Left ventricle myocardium inferior (tissue), 1 donor: ENCODE data around the gene HES5. TPM values are rescaled to one million over a fixed set of nuclear protein-coding genes. Genes with fewer than 3 reads are reported as not detected.
A peak's percentile ranks its signal among the peaks of the same experiment; 100 is the strongest.

Source experiments
- DNase-seq: peaks from one replicate; pipeline ENCODE4 v3.0.0-alpha.2; 2020
- H3K27ac ChIP-seq: fragments of 200-600 bp; replicated peaks from 2 replicates; pipeline ENCODE4 v1.8.0; 2021
- H3K27me3 ChIP-seq: fragments of 200-600 bp; 2 replicates; pipeline ENCODE4 v1.8.0; 2021; ENCODE audit warnings: low read depth
- H3K36me3 ChIP-seq: fragments of 200-600 bp; 2 replicates; pipeline ENCODE4 v1.8.0; 2021
- H3K4me1 ChIP-seq: fragments of 200-600 bp; 2 replicates; pipeline ENCODE4 v1.8.0; 2021
- H3K4me3 ChIP-seq: fragments of 200-600 bp; 2 replicates; pipeline ENCODE4 v1.8.0; 2021; ENCODE audit warnings: mild to moderate bottlenecking, moderate library complexity
- H3K9me3 ChIP-seq: fragments of 200-600 bp; replicated peaks from 2 replicates; pipeline ENCODE4 v1.8.0; 2021
- intact Hi-C: fragments of 100-400 bp; cut with micrococcal nuclease; formaldehyde crosslinking; loops from one replicate; pipeline ENCODE4 v1.11.0; 2022
- total RNA-seq: library from RNA; stranded (reverse); fragmentation: NEBNext Ultra II Directional; extraction: Animal tissue kit (Norgen Biotek cat#: 25700); gene quantifications from one replicate; pipeline ENCODE4 v1.2.1, GENCODE V29; 2021
- TF ChIP-seq, protein P1 (sequence below): fragments of 200-600 bp; IDR thresholded peaks from 2 replicates; pipeline ENCODE4 v1.8.0; 2021; ENCODE audit warnings: antibody characterized with exemption, mild to moderate bottlenecking, borderline replicate concordance
- donor health status: DM: no; HTN: yes; CAD: no; lungs with severe emphysema.

The HES5 gene
- total RNA-seq, 1 donor from 2014 or later: 0.63 TPM

DNA sequence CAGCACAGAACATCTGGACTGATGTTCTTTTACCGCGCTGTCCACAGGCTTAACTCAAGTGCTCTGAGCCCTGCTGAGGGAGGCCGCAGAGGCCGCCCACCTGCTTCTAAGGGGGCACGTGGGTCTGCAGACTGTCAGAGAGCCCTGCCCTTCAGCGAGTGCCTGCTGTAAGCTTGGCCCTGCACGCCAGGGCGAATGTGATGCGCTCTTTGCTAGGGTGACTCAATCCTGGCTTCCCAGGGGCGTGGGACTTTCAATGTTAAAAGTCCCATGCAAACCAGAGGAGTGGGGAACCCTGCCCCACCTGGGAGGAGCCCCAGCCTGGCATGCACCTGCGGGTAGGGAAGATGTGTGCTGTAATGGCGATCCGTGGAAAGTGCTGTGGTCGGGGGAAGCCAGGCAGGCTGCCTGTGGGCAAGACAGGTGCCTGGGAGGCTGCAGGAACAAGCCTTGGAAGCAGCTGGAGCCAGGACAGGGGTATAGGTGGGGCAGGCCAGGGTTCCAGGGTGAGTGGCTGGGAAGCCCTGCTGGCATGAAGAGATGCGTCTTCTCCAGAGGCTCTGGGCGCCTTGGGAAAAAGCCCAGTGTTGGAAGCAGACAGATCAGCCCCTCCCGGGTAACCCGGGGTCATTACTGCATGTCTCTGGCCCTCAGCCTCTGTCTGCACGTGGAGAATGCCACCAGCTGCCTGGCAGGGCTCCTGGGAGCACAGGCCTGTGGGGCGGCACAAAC lies 3.1 kb downstream of the HES5 start:
- Histone ChIP-seq H3K4me1 (peaks cover 81% of the 10 kb centered on the region), H3K4me3 (peak overlapping the region; percentile 96), H3K27me3 (peaks cover 15% of the 10 kb centered on the region), H3K27ac (peak overlapping the region; percentile 92), H3K9me3 (no peaks in the 10 kb centered on the region), H3K36me3 (no peaks in the 10 kb centered on the region)
- intact Hi-C loops: no loop called here
- TF ChIP-seq, protein P1, sequence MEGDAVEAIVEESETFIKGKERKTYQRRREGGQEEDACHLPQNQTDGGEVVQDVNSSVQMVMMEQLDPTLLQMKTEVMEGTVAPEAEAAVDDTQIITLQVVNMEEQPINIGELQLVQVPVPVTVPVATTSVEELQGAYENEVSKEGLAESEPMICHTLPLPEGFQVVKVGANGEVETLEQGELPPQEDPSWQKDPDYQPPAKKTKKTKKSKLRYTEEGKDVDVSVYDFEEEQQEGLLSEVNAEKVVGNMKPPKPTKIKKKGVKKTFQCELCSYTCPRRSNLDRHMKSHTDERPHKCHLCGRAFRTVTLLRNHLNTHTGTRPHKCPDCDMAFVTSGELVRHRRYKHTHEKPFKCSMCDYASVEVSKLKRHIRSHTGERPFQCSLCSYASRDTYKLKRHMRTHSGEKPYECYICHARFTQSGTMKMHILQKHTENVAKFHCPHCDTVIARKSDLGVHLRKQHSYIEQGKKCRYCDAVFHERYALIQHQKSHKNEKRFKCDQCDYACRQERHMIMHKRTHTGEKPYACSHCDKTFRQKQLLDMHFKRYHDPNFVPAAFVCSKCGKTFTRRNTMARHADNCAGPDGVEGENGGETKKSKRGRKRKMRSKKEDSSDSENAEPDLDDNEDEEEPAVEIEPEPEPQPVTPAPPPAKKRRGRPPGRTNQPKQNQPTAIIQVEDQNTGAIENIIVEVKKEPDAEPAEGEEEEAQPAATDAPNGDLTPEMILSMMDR: no peak
- DNase-seq: peak; percentile 78

DNA sequence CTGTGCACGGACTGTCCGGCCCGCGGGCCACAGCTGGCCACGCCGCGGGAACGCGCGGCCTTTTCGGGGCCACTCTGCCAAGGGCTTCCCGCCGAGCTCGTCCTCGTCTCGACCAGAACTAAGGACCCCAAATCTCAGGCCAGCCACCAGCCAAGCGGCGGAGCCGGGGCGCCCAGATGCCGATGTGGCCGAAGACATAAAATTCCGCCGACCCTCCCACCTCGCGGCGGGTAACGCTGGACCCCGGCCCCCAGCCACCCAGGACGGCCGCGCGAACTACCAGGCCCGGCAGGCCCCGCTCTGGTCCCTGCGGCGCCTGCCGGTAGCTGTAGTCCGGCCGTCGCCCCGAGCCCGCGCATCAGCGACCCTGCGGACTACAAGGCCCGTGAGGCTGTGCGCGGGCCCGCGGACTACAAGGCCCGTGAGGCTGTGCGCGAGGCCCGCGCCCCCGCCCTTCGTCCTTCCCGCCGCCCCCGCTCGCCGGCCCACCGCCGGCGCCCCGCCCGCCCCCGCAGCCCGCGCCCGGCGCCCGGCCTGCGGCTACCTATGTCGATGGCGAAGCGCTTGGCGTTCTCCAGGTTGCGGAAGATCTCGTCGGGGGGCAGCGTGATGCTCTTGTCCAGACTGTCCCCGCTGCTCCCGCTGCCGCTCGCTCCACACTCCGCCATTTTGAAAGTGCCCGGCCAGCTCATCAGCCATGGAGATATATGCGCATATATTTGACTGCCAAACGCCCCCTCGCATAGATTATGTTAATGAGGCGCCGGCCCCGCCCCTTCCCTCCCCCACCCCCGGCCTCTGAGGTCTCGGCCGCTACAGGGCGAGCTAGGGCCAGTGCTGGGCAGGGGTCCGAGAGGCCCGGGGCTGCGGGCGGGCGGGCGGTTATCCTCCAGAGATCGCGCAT lies 3.9 kb downstream of the HES5 start, which contains the start of gene PANK4:
PANK4 (minus strand) TSS at position 677 of the 904 bp plus-strand sequence; CDS start at position 668, 9 bp downstream.
- intact Hi-C loops: no loop called here

DNA sequence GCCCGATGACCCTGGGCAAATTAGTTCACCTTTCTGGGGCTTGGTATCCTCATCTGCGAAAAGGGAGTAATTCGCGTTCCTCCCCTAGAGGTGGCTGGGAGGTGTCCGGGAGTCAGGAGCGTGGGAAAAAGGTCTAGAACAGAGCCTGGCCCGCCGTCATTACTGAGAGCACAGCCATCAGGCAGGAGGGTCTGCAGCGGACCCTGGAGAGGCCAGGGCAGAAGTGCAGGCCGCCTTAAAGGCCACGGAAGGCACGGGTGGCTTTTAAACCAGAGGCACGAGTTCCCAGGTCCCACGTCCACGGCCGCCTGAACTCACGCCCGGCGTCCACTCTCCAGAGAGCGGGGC lies 4.5 kb downstream of the HES5 start:
- Histone ChIP-seq H3K27me3 (peaks cover under 1% of the 10 kb centered on the region), H3K4me3 (peak overlapping the region; percentile 96), H3K9me3 (no peaks in the 10 kb centered on the region), H3K36me3 (peaks cover 12% of the 10 kb centered on the region), H3K27ac (peak overlapping the region; percentile 92), H3K4me1 (peaks cover 82% of the 10 kb centered on the region)
- intact Hi-C loops: no loop called here
- TF ChIP-seq, protein P1: no peak
- DNase-seq: no peak

More for the DNA sequence above, 3.9 kb downstream of the HES5 start, which contains the start of gene PANK4:
- TF ChIP-seq, protein P1: peak; percentile 34
- H3K36me3 ChIP-seq: peaks cover 5% of the 10 kb centered on the region
- peak within 1 kb of the TSS; percentile 92 for H3K27ac ChIP-seq
- H3K4me1 ChIP-seq: peaks cover 82% of the 10 kb centered on the region
- peaks cover 7% of the 10 kb centered on the region for H3K27me3 ChIP-seq
- DNase-seq: peak; percentile 93
- no peaks in the 10 kb centered on the region for H3K9me3 ChIP-seq
- peak within 1 kb of the TSS; percentile 96 for H3K4me3 ChIP-seq

DNA sequence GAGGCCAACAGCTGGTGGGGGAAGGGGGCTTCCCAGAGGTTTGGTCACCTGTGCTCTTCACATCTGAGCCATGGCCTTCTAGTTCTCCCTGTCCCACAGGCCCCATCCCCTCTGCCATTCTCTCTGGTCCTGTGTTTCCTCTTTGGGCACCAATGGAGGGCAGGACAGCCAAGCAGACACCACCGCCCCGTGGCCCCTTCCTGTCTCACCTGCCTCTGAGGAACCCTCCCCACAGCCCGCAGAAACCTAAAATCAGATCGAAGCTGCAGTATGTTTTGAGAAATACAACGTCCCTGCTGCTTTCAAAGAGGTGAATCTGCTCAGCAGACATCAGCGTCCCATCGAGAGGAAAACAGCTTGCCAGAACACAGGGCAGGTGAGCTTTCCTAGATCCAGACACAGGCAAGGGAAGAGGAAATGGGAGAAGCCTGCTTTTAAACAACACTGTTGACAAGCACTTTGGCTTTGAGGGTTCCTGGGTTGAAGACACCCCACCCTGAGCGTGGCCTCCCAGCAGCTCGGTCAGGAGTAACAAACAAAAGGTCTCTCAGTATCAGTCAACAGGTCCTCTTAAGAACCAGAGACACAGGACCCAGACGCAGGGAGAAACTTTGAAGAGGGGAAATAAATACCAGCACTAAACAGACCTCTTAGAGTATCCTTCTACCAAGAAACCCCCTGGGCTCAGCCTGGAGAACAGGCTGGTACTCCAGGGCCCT lies 6.0 kb downstream of the HES5 start:
- Histone ChIP-seq H3K9me3 (no peaks in the 10 kb centered on the region), H3K4me1 (peaks cover 70% of the 10 kb centered on the region), H3K27ac (no peak overlapping the region), H3K27me3 (no peaks in the 10 kb centered on the region), H3K36me3 (peaks cover 27% of the 10 kb centered on the region), H3K4me3 (peak overlapping the region; percentile 96)
- intact Hi-C loops: no loop called here
- TF ChIP-seq, protein P1: no peak
- DNase-seq: no peak

DNA sequence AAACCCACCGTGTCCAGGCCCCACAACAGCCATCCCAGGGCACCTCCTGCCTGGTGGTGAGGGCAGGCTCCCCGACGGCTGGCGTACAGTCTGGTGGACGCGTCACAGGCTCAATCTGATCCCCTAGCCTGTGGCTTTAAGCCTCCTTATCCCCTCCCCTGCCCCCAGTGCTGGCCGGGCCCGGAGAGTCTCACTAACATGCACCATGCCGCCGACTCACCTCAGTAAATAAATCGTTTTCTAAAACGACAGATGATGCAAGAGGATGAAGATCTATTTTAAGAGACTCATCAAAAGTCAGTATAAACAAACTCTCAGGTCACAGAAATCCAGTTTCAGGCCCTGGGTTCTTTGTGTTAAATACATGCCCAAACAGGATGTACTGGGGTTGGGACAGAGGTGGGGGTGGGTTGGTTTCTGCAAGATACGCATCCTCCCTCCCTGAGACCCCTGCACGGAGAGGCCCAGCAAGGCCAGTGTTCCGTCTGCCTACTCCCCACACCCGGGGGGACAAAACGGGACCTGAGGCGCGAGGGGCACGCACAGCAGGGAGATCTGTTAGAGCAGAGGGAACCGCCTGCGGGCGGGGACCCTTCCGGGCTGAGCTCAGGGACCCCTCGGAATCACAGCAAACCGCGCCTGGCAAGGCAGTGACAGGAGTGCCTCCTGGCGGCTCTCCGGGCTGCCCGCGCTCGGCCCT lies 6.7 kb downstream of the HES5 start:
- Histone ChIP-seq H3K4me1 (peaks cover 63% of the 10 kb centered on the region), H3K9me3 (no peaks in the 10 kb centered on the region), H3K4me3 (no peak overlapping the region), H3K27me3 (no peaks in the 10 kb centered on the region), H3K27ac (no peak overlapping the region), H3K36me3 (peaks cover 34% of the 10 kb centered on the region)
- TF ChIP-seq, protein P1: no peak
- intact Hi-C loops: no loop called here
- no peak for DNase-seq
